HEK293 (cell line): Measurements from ENCODE around the gene USP12.

Experiments used
- CTCF ChIA-PET: fragments of 350-600 bp; formaldehyde crosslinking; extraction: SDS; loops from one replicate; lab custom pipeline; 2021; ENCODE audit warnings: antibody characterized with exemption; lab: Yijun Ruan, JAX
- POLR2A ChIA-PET: fragments of 300-600 bp; formaldehyde crosslinking; extraction: SDS; loops from one replicate; lab custom pipeline; 2020; ENCODE audit warnings: antibody characterized with exemption, inconsistent platforms; lab: Yijun Ruan, JAX
- H3K27ac ChIP-seq: fragments of 200-500 bp; sonication (Bioruptor generic); 2 replicates; pipeline ENCODE4 v1.5.1; 2014; ENCODE audit warnings: low read depth, low read length, control low read depth, inconsistent platforms; ENCODE audit errors: extremely low read depth
- H3K36me3 ChIP-seq, 2 experiments: fragments of 200-500 bp in 1 of 2; sonication (Bioruptor generic) in 1 of 2; 1 replicate in 1 of 2; 2 replicates in 1 of 2; pipeline ENCODE4 v1.5.1; 2014 to 2017; ENCODE audit warnings: inconsistent platforms in 2 of 2, low read length in 2 of 2; ENCODE audit not compliant: control insufficient read depth in 2 of 2, insufficient read depth in 1 of 2
- H3K4me1 ChIP-seq: fragments of 200-500 bp; sonication (Bioruptor generic); 2 replicates; pipeline ENCODE4 v1.5.1; 2014; ENCODE audit warnings: mild to moderate bottlenecking, low read length, inconsistent platforms; ENCODE audit not compliant: control insufficient read depth, insufficient read depth
- H3K4me3 ChIP-seq: 2 replicates; pipeline ENCODE4 v1.5.1; 2011; ENCODE audit warnings: low read depth, mild to moderate bottlenecking, control low read depth, low read length, moderate library complexity
- H3K9me3 ChIP-seq: fragments of 200-500 bp; sonication (Bioruptor generic); 2 replicates; pipeline ENCODE4 v1.5.1; 2014; ENCODE audit warnings: low read depth, low read length, inconsistent platforms; ENCODE audit not compliant: control insufficient read depth, insufficient read depth
- REPIN1 ChIP-seq: fragments of 450-650 bp; formaldehyde crosslinking; IDR thresholded peaks from 2 replicates; pipeline ENCODE4 v1.5.1; 2017; ENCODE audit warnings: missing biosample characterization, missing genetic modification characterization, low read depth
- ZFP41 ChIP-seq: fragments of 450-650 bp; formaldehyde crosslinking; IDR thresholded peaks from 2 replicates; pipeline ENCODE4 v1.5.1; 2016; ENCODE audit warnings: missing biosample characterization, missing genetic modification characterization, borderline replicate concordance
- ZNF121 ChIP-seq: fragments of 450-650 bp; formaldehyde crosslinking; IDR thresholded peaks from 2 replicates; pipeline ENCODE4 v1.5.1; 2016; ENCODE audit warnings: missing biosample characterization, missing genetic modification characterization
- ZNF140 ChIP-seq: fragments of 450-650 bp; formaldehyde crosslinking; IDR thresholded peaks from 2 replicates; pipeline ENCODE4 v1.5.1; 2016; ENCODE audit warnings: missing biosample characterization, missing genetic modification characterization
- ZNF146 ChIP-seq: fragments of 450-650 bp; formaldehyde crosslinking; IDR thresholded peaks from 2 replicates; pipeline ENCODE4 v1.5.1; 2016; ENCODE audit warnings: missing biosample characterization, missing genetic modification characterization
- ZNF174 ChIP-seq: fragments of 450-650 bp; formaldehyde crosslinking; IDR thresholded peaks from 2 replicates; pipeline ENCODE4 v1.5.0; 2017; ENCODE audit warnings: missing biosample characterization, mild to moderate bottlenecking, missing genetic modification characterization
- ZNF2 ChIP-seq: fragments of 450-650 bp; formaldehyde crosslinking; IDR thresholded peaks from 2 replicates; pipeline ENCODE4 v1.5.1; 2016; ENCODE audit warnings: missing biosample characterization, missing genetic modification characterization
- ZNF248 ChIP-seq: fragments of 450-650 bp; formaldehyde crosslinking; IDR thresholded peaks from 2 replicates; pipeline ENCODE4 v1.5.1; 2017; ENCODE audit warnings: missing biosample characterization, missing genetic modification characterization
- ZNF48 ChIP-seq: fragments of 450-650 bp; formaldehyde crosslinking; IDR thresholded peaks from 2 replicates; pipeline ENCODE4 v1.5.1; 2016; ENCODE audit warnings: missing biosample characterization, missing genetic modification characterization
- ZNF558 ChIP-seq: fragments of 450-650 bp; formaldehyde crosslinking; IDR thresholded peaks from 2 replicates; pipeline ENCODE4 v1.5.1; 2016; ENCODE audit warnings: missing biosample characterization, missing genetic modification characterization
- ZNF585B ChIP-seq: fragments of 450-650 bp; formaldehyde crosslinking; IDR thresholded peaks from 2 replicates; pipeline ENCODE4 v1.5.1; 2016; ENCODE audit warnings: missing biosample characterization, missing genetic modification characterization
- ZNF658 ChIP-seq: fragments of 450-650 bp; formaldehyde crosslinking; IDR thresholded peaks from 2 replicates; pipeline ENCODE4; 2016; ENCODE audit warnings: missing biosample characterization, missing genetic modification characterization
- ZNF664 ChIP-seq: fragments of 450-650 bp; formaldehyde crosslinking; IDR thresholded peaks from 2 replicates; pipeline ENCODE4 v1.5.1; 2016; ENCODE audit warnings: missing biosample characterization, missing genetic modification characterization
- ZNF677 ChIP-seq: fragments of 450-650 bp; IDR thresholded peaks from 2 replicates; pipeline ENCODE4 v1.5.0; 2018; ENCODE audit warnings: missing biosample characterization, mild to moderate bottlenecking, missing genetic modification characterization, moderate library complexity
- ZNF747 ChIP-seq: fragments of 450-650 bp; formaldehyde crosslinking; IDR thresholded peaks from 2 replicates; pipeline ENCODE4 v1.5.1; 2016; ENCODE audit warnings: missing biosample characterization, missing genetic modification characterization
- ZNF791 ChIP-seq: fragments of 450-650 bp; formaldehyde crosslinking; IDR thresholded peaks from 2 replicates; pipeline ENCODE4 v1.5.1; 2016; ENCODE audit warnings: missing biosample characterization, missing genetic modification characterization
- ZSCAN16 ChIP-seq: fragments of 450-650 bp; formaldehyde crosslinking; IDR thresholded peaks from 2 replicates; pipeline ENCODE4 v1.5.1; 2016; ENCODE audit warnings: missing biosample characterization, missing genetic modification characterization
- TF ChIP-seq, protein P1 (sequence below): fragments of 450-650 bp; formaldehyde crosslinking; IDR thresholded peaks from 2 replicates; pipeline ENCODE4 v1.5.1; 2016; ENCODE audit warnings: missing biosample characterization, missing genetic modification characterization
- TF ChIP-seq, protein P2 (sequence below): fragments of 450-650 bp; formaldehyde crosslinking; IDR thresholded peaks from 2 replicates; pipeline ENCODE4; 2016; ENCODE audit warnings: missing biosample characterization, missing genetic modification characterization
- TF ChIP-seq, protein P3 (sequence below): fragments of 450-650 bp; formaldehyde crosslinking; IDR thresholded peaks from 2 replicates; pipeline ENCODE4 v1.5.1; 2017; ENCODE audit warnings: missing biosample characterization, missing genetic modification characterization

Gene USP12

DNA sequence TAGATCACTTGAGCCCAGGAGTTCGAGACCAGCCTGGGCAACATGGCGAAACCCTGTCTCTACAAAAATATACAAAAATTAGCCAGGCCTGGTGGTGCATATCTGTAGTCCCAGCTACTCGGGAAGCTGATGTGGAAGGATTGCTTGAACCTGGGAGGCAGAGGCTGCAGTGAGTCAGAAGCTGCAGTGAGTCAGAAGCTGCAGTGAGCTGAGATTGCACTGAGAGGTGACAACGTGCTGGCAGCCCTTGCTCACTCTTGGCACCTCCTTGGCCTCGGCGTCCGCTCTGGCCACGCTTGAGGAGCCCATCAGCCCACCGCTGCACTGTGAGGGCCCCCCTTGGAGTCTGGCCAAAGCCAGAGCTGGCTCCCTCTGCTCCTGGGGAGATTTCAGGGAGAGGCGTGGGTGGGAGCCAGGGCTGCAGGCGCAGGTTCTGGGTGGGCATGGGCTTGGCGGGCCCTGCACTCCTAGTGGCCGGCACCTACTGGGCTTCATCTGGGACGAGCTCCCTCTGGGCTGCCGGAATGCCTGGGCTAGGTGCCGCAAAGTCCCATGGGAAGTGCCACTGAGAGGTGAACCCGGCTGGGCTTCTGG lies 40.3 kb upstream of the USP12 start:
- H3K4me3 ChIP-seq = no peak overlapping the region
- TF ChIP-seq ZSCAN16 (tag by site-specific recombination) = no peak
- TF ChIP-seq ZFP41 (tag by site-specific recombination) = no peak
- TF ChIP-seq ZNF747 = no peak
- no peak for TF ChIP-seq ZNF121 (tag by site-specific recombination)
- TF ChIP-seq ZNF658 (tag by site-specific recombination) = no peak
- TF ChIP-seq ZNF585B = no peak
- no peak for TF ChIP-seq ZNF248 (tag by site-specific recombination)
- TF ChIP-seq ZNF677 (tag by site-specific recombination) = no peak
- POLR2A ChIA-PET = interaction anchor here (1.2 kb wide), 1 partner anchor 59 kb away, joined by 3 read pairs; the partner anchor contains the start of gene RASL11A
- no peaks in the 10 kb centered on the region for H3K4me1 ChIP-seq
- H3K9me3 ChIP-seq = no peaks in the 10 kb centered on the region
- H3K27ac ChIP-seq = no peak overlapping the region
- CTCF ChIA-PET = no interaction called here
- no peaks in the 10 kb centered on the region for H3K36me3 ChIP-seq

DNA sequence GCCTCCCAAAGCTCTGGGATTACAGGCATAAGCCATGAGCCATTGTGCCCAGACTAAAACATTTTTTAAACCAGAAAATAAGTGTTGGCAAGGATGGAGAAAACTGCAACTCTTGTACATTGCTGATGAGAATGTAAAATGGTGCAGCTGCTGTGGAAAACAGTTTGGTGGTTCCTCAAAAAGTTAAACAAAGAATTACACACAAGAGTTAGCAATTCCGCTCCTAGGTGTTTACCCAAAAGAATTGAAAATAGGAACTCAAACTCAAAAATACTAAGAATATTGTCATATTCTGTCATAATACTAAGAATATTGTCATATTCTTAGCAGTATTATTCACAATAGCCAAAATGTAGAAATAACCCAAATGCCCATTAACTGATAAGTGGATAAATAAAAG lies 39.7 kb upstream of the USP12 start:
- ChIA-PET POLR2A (interaction anchor here (1.2 kb wide), 1 partner anchor 59 kb away, joined by 3 read pairs; the partner anchor contains the start of gene RASL11A), CTCF (no interaction called here)
- no peaks in the 10 kb centered on the region for H3K9me3 ChIP-seq
- TF ChIP-seq, protein P1, sequence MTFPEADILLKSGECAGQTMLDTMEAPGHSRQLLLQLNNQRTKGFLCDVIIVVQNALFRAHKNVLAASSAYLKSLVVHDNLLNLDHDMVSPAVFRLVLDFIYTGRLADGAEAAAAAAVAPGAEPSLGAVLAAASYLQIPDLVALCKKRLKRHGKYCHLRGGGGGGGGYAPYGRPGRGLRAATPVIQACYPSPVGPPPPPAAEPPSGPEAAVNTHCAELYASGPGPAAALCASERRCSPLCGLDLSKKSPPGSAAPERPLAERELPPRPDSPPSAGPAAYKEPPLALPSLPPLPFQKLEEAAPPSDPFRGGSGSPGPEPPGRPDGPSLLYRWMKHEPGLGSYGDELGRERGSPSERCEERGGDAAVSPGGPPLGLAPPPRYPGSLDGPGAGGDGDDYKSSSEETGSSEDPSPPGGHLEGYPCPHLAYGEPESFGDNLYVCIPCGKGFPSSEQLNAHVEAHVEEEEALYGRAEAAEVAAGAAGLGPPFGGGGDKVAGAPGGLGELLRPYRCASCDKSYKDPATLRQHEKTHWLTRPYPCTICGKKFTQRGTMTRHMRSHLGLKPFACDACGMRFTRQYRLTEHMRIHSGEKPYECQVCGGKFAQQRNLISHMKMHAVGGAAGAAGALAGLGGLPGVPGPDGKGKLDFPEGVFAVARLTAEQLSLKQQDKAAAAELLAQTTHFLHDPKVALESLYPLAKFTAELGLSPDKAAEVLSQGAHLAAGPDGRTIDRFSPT = no peak
- peak; percentile 96 for TF ChIP-seq ZNF140 (tag by site-specific recombination)
- no peaks in the 10 kb centered on the region for H3K36me3 ChIP-seq
- no peak overlapping the region for H3K4me3 ChIP-seq
- no peak overlapping the region for H3K27ac ChIP-seq
- H3K4me1 ChIP-seq = no peaks in the 10 kb centered on the region

DNA sequence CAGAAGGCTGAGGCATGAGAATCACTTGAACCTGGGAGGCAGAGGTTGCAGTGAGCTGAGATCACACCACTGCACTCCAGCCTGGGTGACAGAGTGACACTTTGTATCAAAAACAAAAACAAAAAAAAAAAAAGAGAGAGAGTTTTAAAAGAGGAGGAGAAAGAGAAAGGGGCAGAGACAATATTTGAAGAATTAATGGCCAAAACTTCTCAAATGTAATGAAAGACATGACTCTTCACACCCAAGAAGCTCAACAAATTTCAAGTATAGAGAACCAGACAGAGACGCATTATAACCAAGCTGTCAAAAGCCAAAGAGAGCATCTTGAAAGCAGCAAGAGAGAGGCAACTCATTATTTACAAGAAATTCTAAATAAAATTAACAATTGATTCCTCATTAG lies 36.9 kb upstream of the USP12 start:
- H3K4me3 ChIP-seq = no peak overlapping the region
- POLR2A ChIA-PET = no interaction called here
- H3K9me3 ChIP-seq = no peaks in the 10 kb centered on the region
- CTCF ChIA-PET = no interaction called here
- no peaks in the 10 kb centered on the region for H3K4me1 ChIP-seq
- no peaks in the 10 kb centered on the region for H3K36me3 ChIP-seq
- TF ChIP-seq, protein P2, sequence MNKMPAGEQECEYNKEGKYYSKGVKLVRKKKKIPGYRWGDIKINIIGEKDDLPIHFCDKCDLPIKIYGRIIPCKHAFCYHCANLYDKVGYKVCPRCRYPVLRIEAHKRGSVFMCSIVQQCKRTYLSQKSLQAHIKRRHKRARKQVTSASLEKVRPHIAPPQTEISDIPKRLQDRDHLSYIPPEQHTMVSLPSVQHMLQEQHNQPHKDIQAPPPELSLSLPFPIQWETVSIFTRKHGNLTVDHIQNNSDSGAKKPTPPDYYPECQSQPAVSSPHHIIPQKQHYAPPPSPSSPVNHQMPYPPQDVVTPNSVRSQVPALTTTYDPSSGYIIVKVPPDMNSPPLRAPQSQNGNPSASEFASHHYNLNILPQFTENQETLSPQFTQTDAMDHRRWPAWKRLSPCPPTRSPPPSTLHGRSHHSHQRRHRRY (tag by site-specific recombination) = no peak
- TF ChIP-seq ZNF558 (tag by site-specific recombination) = peak; percentile 96
- TF ChIP-seq, all 188 proteins: peak for 1
- no peak overlapping the region for H3K27ac ChIP-seq

DNA sequence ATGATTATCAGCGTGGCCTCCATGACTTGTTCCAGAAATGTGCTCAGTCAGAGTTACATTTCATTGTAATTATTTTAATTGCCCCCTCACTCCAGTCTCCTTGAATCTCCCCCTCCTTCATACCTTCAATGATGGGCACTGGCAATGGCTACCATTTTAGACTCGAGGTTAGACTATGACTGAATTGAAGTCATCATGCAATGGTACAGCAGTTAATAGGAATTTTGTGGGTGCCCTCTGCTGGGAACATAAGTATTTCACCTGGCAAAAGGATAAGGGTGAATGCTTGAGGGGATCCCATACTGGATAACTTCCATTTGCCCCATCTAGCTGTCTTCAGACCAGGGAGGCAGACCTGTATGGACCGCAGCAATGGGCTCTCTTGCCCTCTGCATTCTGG lies 32.2 kb upstream of the USP12 start:
- H3K27ac ChIP-seq = no peak overlapping the region
- no peaks in the 10 kb centered on the region for H3K9me3 ChIP-seq
- H3K4me1 ChIP-seq = 0 out of 2 replicates have a peak, but pooled peaks cover 6% of the 10 kb centered on the region
- no peaks in the 10 kb centered on the region for H3K36me3 ChIP-seq
- ChIA-PET POLR2A (interaction anchor here (1.5 kb wide), 1 partner anchor 8 kb away, joined by 3 read pairs; no protein-coding TSS in a partner anchor), CTCF (interaction anchor here (0.6 kb wide), 2 partner anchors 230 to 851 kb away, joined by 4 to 5 read pairs; no protein-coding TSS in a partner anchor)
- TF ChIP-seq ZNF2 (tag by site-specific recombination) (no peak), ZNF664 (tag by site-specific recombination) (no peak), ZNF791 (tag by site-specific recombination) (no peak), REPIN1 (tag by site-specific recombination) (no peak), ZNF146 (tag by site-specific recombination) (no peak), ZNF174 (tag by site-specific recombination) (no peak), ZNF48 (no peak)
- TF ChIP-seq, protein P3, sequence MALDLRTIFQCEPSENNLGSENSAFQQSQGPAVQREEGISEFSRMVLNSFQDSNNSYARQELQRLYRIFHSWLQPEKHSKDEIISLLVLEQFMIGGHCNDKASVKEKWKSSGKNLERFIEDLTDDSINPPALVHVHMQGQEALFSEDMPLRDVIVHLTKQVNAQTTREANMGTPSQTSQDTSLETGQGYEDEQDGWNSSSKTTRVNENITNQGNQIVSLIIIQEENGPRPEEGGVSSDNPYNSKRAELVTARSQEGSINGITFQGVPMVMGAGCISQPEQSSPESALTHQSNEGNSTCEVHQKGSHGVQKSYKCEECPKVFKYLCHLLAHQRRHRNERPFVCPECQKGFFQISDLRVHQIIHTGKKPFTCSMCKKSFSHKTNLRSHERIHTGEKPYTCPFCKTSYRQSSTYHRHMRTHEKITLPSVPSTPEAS (tag by site-specific recombination) = no peak
- no peak overlapping the region for H3K4me3 ChIP-seq
